IMR-90 (cell line): ENCODE measurements around the gene NDUFC2. TPM values are rescaled to one million over a fixed set of nuclear protein-coding genes. Genes with fewer than 3 reads are reported as not detected.

Experiments used
- ATAC-seq: fragments of 200-7000 bp; cut with Tn5 transposase; 2 replicates; pipeline ENCODE4 v1.9.1; 2020; ENCODE audit warnings: low read depth, mild to moderate bottlenecking, moderate library complexity
- BruUV-seq: library from RNA; stranded (reverse); fragments of 400-500 nt; replicated peaks from 2 replicates; lab custom pipeline; 2021; lab: Mats Ljungman, UMichigan
- CTCF ChIA-PET: fragments of 300-600 bp; formaldehyde crosslinking; extraction: SDS; loops from one replicate; lab custom pipeline; 2021; ENCODE audit warnings: antibody characterized with exemption; lab: Yijun Ruan, JAX
- POLR2A ChIA-PET: fragments of 300-600 bp; sonication (Branson Sonifier 250); formaldehyde crosslinking; loops from one replicate; lab custom pipeline; 2022; ENCODE audit warnings: antibody characterized with exemption; ENCODE audit not compliant: unreplicated experiment; lab: Charles Lee
- DNase-seq: peaks from one replicate; pipeline ENCODE4 v3.0.0; 2013
- H2AFZ ChIP-seq: replicated peaks from 2 replicates; pipeline ENCODE3; 2013; ENCODE audit warnings: low read length, mild to moderate bottlenecking; ENCODE audit not compliant: poor library complexity
- H2AK5ac ChIP-seq: 2 replicates; pipeline ENCODE4 v1.6.1; 2013; ENCODE audit warnings: low read depth, low read length, inconsistent platforms
- H2AK9ac ChIP-seq: replicated peaks from 2 replicates; pipeline ENCODE3; 2013; ENCODE audit warnings: mild to moderate bottlenecking, low read depth, low read length, moderate library complexity; ENCODE audit not compliant: poor library complexity
- H2BK120ac ChIP-seq: 2 replicates; pipeline ENCODE4 v1.6.1; 2013; ENCODE audit warnings: low read depth, low read length, inconsistent platforms
- H2BK15ac ChIP-seq: 3 replicates; pipeline ENCODE4 v1.6.1; 2013; ENCODE audit warnings: low read depth, low read length, inconsistent platforms
- H2BK20ac ChIP-seq: 2 replicates; pipeline ENCODE4 v1.6.1; 2013; ENCODE audit warnings: low read depth, mild to moderate bottlenecking, inconsistent platforms, low read length, moderate library complexity
- H2BK5ac ChIP-seq: 2 replicates; pipeline ENCODE4 v1.6.1; 2013; ENCODE audit warnings: mild to moderate bottlenecking, low read depth, low read length, inconsistent platforms; ENCODE audit not compliant: poor library complexity, severe bottlenecking
- H3K14ac ChIP-seq: replicated peaks from 2 replicates; pipeline ENCODE4 v1.6.1; 2013; ENCODE audit warnings: low read depth, low read length, inconsistent platforms
- H3K18ac ChIP-seq: 2 replicates; pipeline ENCODE4 v1.6.1; 2013; ENCODE audit warnings: low read depth, low read length, control low read depth
- H3K23ac ChIP-seq: 2 replicates; pipeline ENCODE4 v1.6.1; 2013; ENCODE audit warnings: low read depth, low read length, inconsistent platforms
- H3K27ac ChIP-seq: 2 replicates; pipeline ENCODE4 v1.5.1; 2013; ENCODE audit warnings: mild to moderate bottlenecking, control low read depth, low read length; ENCODE audit not compliant: insufficient read depth
- H3K27me3 ChIP-seq: 2 replicates; pipeline ENCODE4 v1.6.1; 2013; ENCODE audit warnings: low read length; ENCODE audit not compliant: control insufficient read depth, insufficient read depth
- H3K36me3 ChIP-seq: 2 replicates; pipeline ENCODE4 v1.6.1; 2013; ENCODE audit warnings: low read length, mixed read lengths; ENCODE audit not compliant: control insufficient read depth, insufficient read depth
- H3K4ac ChIP-seq: 2 replicates; pipeline ENCODE4 v1.6.1; 2013; ENCODE audit warnings: low read depth, low read length, inconsistent platforms
- H3K4me1 ChIP-seq: 2 replicates; pipeline ENCODE4 v1.6.1; 2013; ENCODE audit warnings: low read length, mixed read lengths; ENCODE audit not compliant: control insufficient read depth, insufficient read depth
- H3K4me2 ChIP-seq: 2 replicates; pipeline ENCODE4 v1.6.1; 2013; ENCODE audit warnings: low read depth, mild to moderate bottlenecking, control low read depth, low read length, moderate library complexity
- H3K4me3 ChIP-seq: 2 replicates; pipeline ENCODE4 v1.5.1; 2013; ENCODE audit warnings: low read depth, mild to moderate bottlenecking, control low read depth, low read length, moderate library complexity; ENCODE audit not compliant: insufficient read depth
- H3K56ac ChIP-seq: 2 replicates; pipeline ENCODE4 v1.6.1; 2013; ENCODE audit warnings: low read length, inconsistent platforms; ENCODE audit not compliant: insufficient read depth; ENCODE audit errors: extremely low read depth
- H3K79me1 ChIP-seq, 2 experiments: 2 replicates each; pipeline ENCODE4 v1.6.1; 2013; ENCODE audit warnings: low read length in 2 of 2, inconsistent platforms in 1 of 2, low read depth in 1 of 2
- H3K9ac ChIP-seq: 2 replicates; pipeline ENCODE4 v1.6.1; 2013; ENCODE audit warnings: low read depth, low read length, control low read depth
- H3K9me1 ChIP-seq: 2 replicates; pipeline ENCODE4 v1.6.1; 2013; ENCODE audit warnings: low read length, inconsistent platforms; ENCODE audit not compliant: insufficient read depth
- H3K9me3 ChIP-seq: 2 replicates; pipeline ENCODE4 v1.6.1; 2013; ENCODE audit warnings: low read length; ENCODE audit not compliant: control insufficient read depth, insufficient read depth
- H4K20me1 ChIP-seq: 2 replicates; pipeline ENCODE4 v1.6.1; 2013; ENCODE audit warnings: low read length, inconsistent platforms; ENCODE audit not compliant: insufficient read depth
- H4K5ac ChIP-seq: 2 replicates; pipeline ENCODE4 v1.6.1; 2013; ENCODE audit warnings: mild to moderate bottlenecking, low read depth, low read length, control low read depth
- H4K8ac ChIP-seq, 2 experiments: 2 replicates each; pipeline ENCODE4 v1.6.1; 2013; ENCODE audit warnings: low read depth in 2 of 2, low read length in 2 of 2, control low read depth in 1 of 2, inconsistent platforms in 1 of 2
- H4K91ac ChIP-seq: 2 replicates; pipeline ENCODE4 v1.6.1; 2013; ENCODE audit warnings: low read depth, low read length, inconsistent platforms; ENCODE audit not compliant: insufficient read depth
- BHLHE40 ChIP-seq: fragments of 150-350 bp; IDR thresholded peaks from 2 replicates; pipeline ENCODE4 v1.6.1; 2016; ENCODE audit warnings: mild to moderate bottlenecking, low read depth, low read length
- CEBPB ChIP-seq: IDR thresholded peaks from 2 replicates; pipeline ENCODE4 v1.6.1; 2012; ENCODE audit warnings: low read depth, low read length, improper control_type of control experiment
- CHD1 ChIP-seq: IDR thresholded peaks from 2 replicates; pipeline ENCODE4 v1.6.1; 2012; ENCODE audit warnings: low read depth, low read length, improper control_type of control experiment
- ELK1 ChIP-seq: fragments of 150-350 bp; IDR thresholded peaks from 2 replicates; pipeline ENCODE4 v1.6.1; 2016; ENCODE audit warnings: low read depth, mild to moderate bottlenecking, low read length, moderate library complexity, borderline replicate concordance
- FOS ChIP-seq: fragments of 150-350 bp; IDR thresholded peaks from 2 replicates; pipeline ENCODE4 v1.6.1; 2016; ENCODE audit warnings: low read depth, low read length
- MAFK ChIP-seq: IDR thresholded peaks from 2 replicates; pipeline ENCODE4 v1.6.1; 2012; ENCODE audit warnings: low read depth, low read length, improper control_type of control experiment
- MAZ ChIP-seq: IDR thresholded peaks from 2 replicates; pipeline ENCODE4 v1.6.1; 2012; ENCODE audit warnings: low read depth, mild to moderate bottlenecking, low read length, improper control_type of control experiment, moderate library complexity, borderline replicate concordance
- MXI1 ChIP-seq: IDR thresholded peaks from 2 replicates; pipeline ENCODE4 v1.6.1; 2012; ENCODE audit warnings: low read depth, mild to moderate bottlenecking, low read length, moderate library complexity, borderline replicate concordance
- NFE2L2 ChIP-seq: fragments of 150-350 bp; IDR thresholded peaks from 2 replicates; pipeline ENCODE4 v1.6.1; 2016; ENCODE audit warnings: low read depth, mild to moderate bottlenecking, low read length
- POLR2A ChIP-seq: IDR thresholded peaks from 2 replicates; pipeline ENCODE4 v1.6.1; 2012; ENCODE audit warnings: mild to moderate bottlenecking, low read depth, low read length
- RAD21 ChIP-seq: IDR thresholded peaks from 2 replicates; pipeline ENCODE4 v1.6.1; 2012; ENCODE audit warnings: low read length, improper control_type of control experiment
- RCOR1 ChIP-seq: IDR thresholded peaks from 2 replicates; pipeline ENCODE4 v1.6.1; 2012; ENCODE audit warnings: mild to moderate bottlenecking, low read length, improper control_type of control experiment; ENCODE audit not compliant: insufficient replicate concordance
- RFX5 ChIP-seq: IDR thresholded peaks from 2 replicates; pipeline ENCODE4 v1.8.0; 2012; ENCODE audit warnings: low read depth, mild to moderate bottlenecking, low read length, moderate library complexity
- SMC3 ChIP-seq: fragments of 150-350 bp; IDR thresholded peaks from 2 replicates; pipeline ENCODE4 v1.6.1; 2016; ENCODE audit warnings: low read depth, mild to moderate bottlenecking, antibody characterized with exemption, low read length, moderate library complexity
- USF2 ChIP-seq: fragments of 150-350 bp; IDR thresholded peaks from 2 replicates; pipeline ENCODE4 v1.6.1; 2017; ENCODE audit warnings: mild to moderate bottlenecking, antibody characterized with exemption, low read length, low read depth
- WGBS, 2 experiments: methylation state at CpG; one replicate each; pipeline versions ENCODE4 v1.1.5 to v1.1.7; 2013; ENCODE audit warnings: missing lambda C conversion rate in 2 of 2; ENCODE audit not compliant: insufficient read length in 1 of 2; ENCODE audit errors: extremely low coverage in 2 of 2; 5-methylcytosine and 5-hydroxymethylcytosine counted together
- dilution Hi-C: fragments of 300-500 bp; cut with HindIII; formaldehyde crosslinking; loops from one replicate; pipeline ENCODE4 v1.14.3; 2018; ENCODE audit warnings: low sequenced_read_pairs; ENCODE audit not compliant: unreplicated experiment
- in situ Hi-C: fragments of 300-500 bp; cut with MboI; formaldehyde crosslinking; loops from 3 replicates; pipeline ENCODE4 v1.14.3; 2019; ENCODE audit warnings: low sequenced_read_pairs, inconsistent platforms, mixed read lengths
- intact Hi-C: fragments of 100-400 bp; cut with micrococcal nuclease; formaldehyde crosslinking; loops from 2 replicates; pipeline ENCODE4 v1.10.0; 2022
- polyA plus RNA-seq, 3 experiments: library from polyadenylated mRNA; depleted of rRNA; stranded (reverse); fragments of >200 nt; gene quantifications; 2 replicates each; pipeline ENCODE4 v1.2.3, GENCODE V29; 2012; ENCODE audit warnings: low replicate concordance in 1 of 3
- total RNA-seq: library from RNA; depleted of rRNA; stranded (reverse); fragments of >200 nt; gene quantifications from 2 replicates; pipeline ENCODE4 v1.2.3, GENCODE V29; 2012
- TF ChIP-seq, protein P1 (sequence below): conservative IDR thresholded peaks from 2 replicates; pipeline ENCODE4 v1.5.1; 2012; ENCODE audit warnings: mild to moderate bottlenecking, low read depth, low read length, improper control_type of control experiment

NDUFC2 gene
- total and polyA plus RNA-seq, 2 of the 4 experiments (the other 2 are of a cell fraction), result 146 to 340 TPM

GRCh38 chr11:78021611-78022010 is 58.1 kb downstream of the NDUFC2 start:
- ChIA-PET POLR2A (interaction anchor here (0.6 kb wide), 1 partner anchor 343 kb away, joined by 5 read pairs; no protein-coding TSS in a partner anchor), CTCF (interaction anchor here (0.9 to 1.0 kb wide), 2 partner anchors 22 to 27 kb away, joined by 3 read pairs; no protein-coding TSS in a partner anchor)
- Histone ChIP-seq H2BK120ac (no peak overlapping the region), H3K36me3 (no peaks in the 10 kb centered on the region), H4K8ac (no peak overlapping the region), H3K79me1 (no peaks in the 10 kb centered on the region), H3K14ac (no peak overlapping the region), H3K27ac (no peak overlapping the region), H3K18ac (no peak overlapping the region), H3K9ac (no peak overlapping the region), H3K4me1 (no peaks in the 10 kb centered on the region; the same call in 1 of the 2 replicates), H4K20me1 (no peaks in the 10 kb centered on the region), H2AK9ac (no peak overlapping the region), H3K4ac (no peak overlapping the region), H4K5ac (no peak overlapping the region), H3K23ac (no peak overlapping the region), H3K4me2 (no peak overlapping the region), H3K4me3 (no peak overlapping the region), H3K9me3 (no peaks in the 10 kb centered on the region), H3K56ac (no peak overlapping the region), H3K9me1 (peaks cover 6% of the 10 kb centered on the region), H2BK20ac (no peak overlapping the region), H2BK5ac (no peak overlapping the region), H2BK15ac (no peak overlapping the region), H3K27me3 (no peaks in the 10 kb centered on the region), H2AFZ (no peak overlapping the region), H4K91ac (no peak overlapping the region), H2AK5ac (no peak overlapping the region)
- TF ChIP-seq SMC3 (no peak), CHD1 (no peak), RCOR1 (no peak), MXI1 (no peak), FOS (no peak), MAZ (no peak), USF2 (no peak), RAD21 (no peak), NFE2L2 (no peak), BHLHE40 (no peak), MAFK (no peak), CEBPB (no peak), RFX5 (no peak), ELK1 (no peak), POLR2A (no peak)
- TF ChIP-seq, protein P1, sequence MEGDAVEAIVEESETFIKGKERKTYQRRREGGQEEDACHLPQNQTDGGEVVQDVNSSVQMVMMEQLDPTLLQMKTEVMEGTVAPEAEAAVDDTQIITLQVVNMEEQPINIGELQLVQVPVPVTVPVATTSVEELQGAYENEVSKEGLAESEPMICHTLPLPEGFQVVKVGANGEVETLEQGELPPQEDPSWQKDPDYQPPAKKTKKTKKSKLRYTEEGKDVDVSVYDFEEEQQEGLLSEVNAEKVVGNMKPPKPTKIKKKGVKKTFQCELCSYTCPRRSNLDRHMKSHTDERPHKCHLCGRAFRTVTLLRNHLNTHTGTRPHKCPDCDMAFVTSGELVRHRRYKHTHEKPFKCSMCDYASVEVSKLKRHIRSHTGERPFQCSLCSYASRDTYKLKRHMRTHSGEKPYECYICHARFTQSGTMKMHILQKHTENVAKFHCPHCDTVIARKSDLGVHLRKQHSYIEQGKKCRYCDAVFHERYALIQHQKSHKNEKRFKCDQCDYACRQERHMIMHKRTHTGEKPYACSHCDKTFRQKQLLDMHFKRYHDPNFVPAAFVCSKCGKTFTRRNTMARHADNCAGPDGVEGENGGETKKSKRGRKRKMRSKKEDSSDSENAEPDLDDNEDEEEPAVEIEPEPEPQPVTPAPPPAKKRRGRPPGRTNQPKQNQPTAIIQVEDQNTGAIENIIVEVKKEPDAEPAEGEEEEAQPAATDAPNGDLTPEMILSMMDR, result no peak
- DNase-seq, result no peak
- in situ Hi-C loops, result no loop called here
- dilution Hi-C loops, result no loop called here
- intact Hi-C loops, result no loop called here
- BruUV-seq, result no TSS peak
- no peak for ATAC-seq
- WGBS, 2 experiments, result 82% methylated on average over 5 of the region's 6 CpGs; no CpG with 5 or more reads in 1 of the 2 experiments
